Thymus (tissue), 11 donors: ENCODE measurements around the gene UFL1. TPM values are rescaled to one million over a fixed set of nuclear protein-coding genes. Genes with fewer than 3 reads are reported as not detected.

Experiments
- DNase-seq, 9 donors: peaks; one replicate each; pipeline ENCODE4 v3.0.0-alpha.2; 2013; ENCODE audit warnings: low spot score in 9 of 9, low read depth in 6 of 9, missing footprints in 1 of 9
- H3K27ac ChIP-seq, 2 donors: one replicate each; pipeline ENCODE4 v1.5.1; 2013; ENCODE audit warnings: control low read depth in 1 of 2, low read depth in 1 of 2, low read length in 1 of 2, mild to moderate bottlenecking in 1 of 2, moderate library complexity in 1 of 2
- H3K27me3 ChIP-seq, 2 donors: one replicate each; pipeline ENCODE4 v1.5.1; 2013; ENCODE audit warnings: low read length in 1 of 2; ENCODE audit not compliant: control insufficient read depth in 2 of 2, insufficient read depth in 1 of 2
- H3K36me3 ChIP-seq, 2 donors: one replicate each; pipeline ENCODE4 v1.5.1; 2013; ENCODE audit warnings: low read length in 1 of 2, mild to moderate bottlenecking in 1 of 2, moderate library complexity in 1 of 2; ENCODE audit not compliant: control insufficient read depth in 2 of 2, insufficient read depth in 2 of 2
- H3K4me1 ChIP-seq, 2 donors: one replicate each; pipeline ENCODE4 v1.5.1; 2013; ENCODE audit warnings: low read length in 2 of 2; ENCODE audit not compliant: control insufficient read depth in 2 of 2, insufficient read depth in 2 of 2
- H3K4me3 ChIP-seq, 2 donors: one replicate each; pipeline ENCODE4 v1.5.1; 2013; ENCODE audit warnings: low read length in 2 of 2, control low read depth in 1 of 2, mild to moderate bottlenecking in 1 of 2
- H3K9me3 ChIP-seq, 2 donors: one replicate each; pipeline ENCODE4 v1.5.1; 2013; ENCODE audit warnings: low read length in 1 of 2, mild to moderate bottlenecking in 1 of 2; ENCODE audit not compliant: control insufficient read depth in 2 of 2, insufficient read depth in 1 of 2
- WGBS: extraction: QIAGEN DNeasy Blood & Tissue Kit; methylation state at CpG from one replicate; pipeline ENCODE4 v1.1.7; 2013; 5-methylcytosine and 5-hydroxymethylcytosine counted together
- polyA plus RNA-seq: library from polyadenylated mRNA; stranded (reverse); fragments of 200-250 nt; gene quantifications from one replicate; pipeline ENCODE4 v1.2.3, GENCODE V29; 2013
- total RNA-seq: library from RNA; stranded (reverse); fragments of 120-200 nt; gene quantifications from one replicate; pipeline ENCODE4 v1.2.4, GENCODE V29; 2013
- donor health status: healthy.

UFL1 gene
- total and polyA plus RNA-seq, 2 donors: 24.6 to 26.7 TPM

DNA sequence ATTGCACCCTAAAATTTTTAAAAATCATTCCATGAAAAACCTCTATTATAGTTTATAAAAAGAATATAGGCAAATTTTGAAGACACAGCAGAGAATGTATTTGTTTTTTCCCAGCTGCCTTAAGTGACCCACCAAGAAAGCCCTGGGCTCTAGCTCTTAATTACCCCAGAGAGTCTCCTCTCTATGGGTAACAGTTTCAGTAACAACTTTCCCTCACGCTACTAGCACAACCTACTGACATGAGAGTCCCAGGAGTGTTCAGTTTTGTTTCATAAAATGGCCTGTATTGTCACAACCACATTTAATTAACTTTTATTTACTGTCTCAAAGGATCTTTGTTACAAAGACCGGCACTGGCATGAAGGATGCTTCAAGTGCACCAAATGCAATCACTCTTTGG is 82.8 kb downstream of the UFL1 start:
- H3K9me3 ChIP-seq: no peaks in the 10 kb centered on the region
- no peak overlapping the region for H3K4me3 ChIP-seq
- no peaks in the 10 kb centered on the region for H3K36me3 ChIP-seq
- no peaks in the 10 kb centered on the region for H3K27me3 ChIP-seq
- no peak overlapping the region for H3K27ac ChIP-seq
- 87% methylated on average over 2 of the region's 2 CpGs for WGBS
- H3K4me1 ChIP-seq: no peaks in the 10 kb centered on the region
- DNase-seq: no peak

Other genes with a start within 250 kb of the UFL1 start
- 0.19 TPM for gene FHL5, start 41.3 kb downstream of the UFL1 start, total RNA-seq
- gene FHL5, start 41.3 kb downstream of the UFL1 start, polyA plus RNA-seq: 15.8 TPM